K562 (cell line): Measurements from ENCODE around the gene MAK. TPM values are rescaled to one million over a fixed set of nuclear protein-coding genes. Genes with fewer than 3 reads are reported as not detected.

ENCODE experiments used
- BRF1 ChIP-seq: IDR thresholded peaks from 3 replicates; pipeline ENCODE4 v1.6.1; 2011; ENCODE audit warnings: borderline replicate concordance, mild to moderate bottlenecking; ENCODE audit not compliant: insufficient read length; ENCODE audit errors: extremely low read depth
- CBFA2T2 ChIP-seq: fragments of 450-650 bp; conservative IDR thresholded peaks from 2 replicates; pipeline ENCODE4 v1.6.1; 2017; ENCODE audit warnings: mild to moderate bottlenecking
- HEY1 ChIP-seq: fragments of 250-450 bp; sonication (Bioruptor Pico); IDR thresholded peaks from 2 replicates; pipeline ENCODE4 v1.5.0; 2020; ENCODE audit warnings: mild to moderate bottlenecking, moderate library complexity, borderline replicate concordance
- NELFE ChIP-seq: IDR thresholded peaks from 2 replicates; pipeline ENCODE4 v1.6.1; 2011; ENCODE audit warnings: mild to moderate bottlenecking; ENCODE audit not compliant: insufficient read depth, insufficient read length
- NFIC ChIP-seq: fragments of 450-650 bp; IDR thresholded peaks from 2 replicates; pipeline ENCODE4 v1.6.1; 2017; ENCODE audit warnings: mild to moderate bottlenecking, inconsistent platforms
- PHF20 ChIP-seq: fragments of 450-650 bp; IDR thresholded peaks from 2 replicates; pipeline ENCODE4 v1.6.1; 2018; ENCODE audit not compliant: partially characterized antibody
- RFX1 ChIP-seq: fragments of 450-650 bp; IDR thresholded peaks from 2 replicates; pipeline ENCODE4 v1.6.1; 2016; ENCODE audit warnings: mild to moderate bottlenecking, moderate library complexity
- SMARCE1 ChIP-seq: fragments of 450-650 bp; IDR thresholded peaks from 2 replicates; pipeline ENCODE4 v1.7.1; 2016; ENCODE audit warnings: mild to moderate bottlenecking
- STAT5B ChIP-seq: fragments of 250-450 bp; sonication (Bioruptor Pico); IDR thresholded peaks from 2 replicates; pipeline ENCODE4 v1.8.0; 2021; ENCODE audit warnings: mild to moderate bottlenecking, inconsistent platforms
- ZNF318 ChIP-seq, 2 experiments: fragments of 450-650 bp; IDR thresholded peaks; 2 replicates each; pipeline ENCODE4 v1.6.1; 2016; ENCODE audit warnings: mild to moderate bottlenecking in 2 of 2, borderline replicate concordance in 1 of 2, low read depth in 1 of 2, moderate library complexity in 1 of 2
- ZNF398 ChIP-seq: fragments of 250-450 bp; sonication (Bioruptor Pico); IDR thresholded peaks from 2 replicates; pipeline ENCODE4 v1.8.0; 2021; ENCODE audit warnings: moderate library complexity, mild to moderate bottlenecking, inconsistent platforms
- ZNF431 ChIP-seq: sonication (generic); formaldehyde crosslinking; IDR thresholded peaks from 2 replicates; pipeline ENCODE4 v1.8.0; 2022; ENCODE audit warnings: mild to moderate bottlenecking, missing genetic modification reagents
- ZNF561 ChIP-seq: fragments of 450-650 bp; formaldehyde crosslinking; conservative IDR thresholded peaks from 2 replicates; pipeline ENCODE4 v1.4.0; 2020; ENCODE audit warnings: mild to moderate bottlenecking, moderate library complexity
- polyA plus RNA-seq, 8 experiments: library from polyadenylated mRNA; depleted of rRNA in 4 of 8; stranded (reverse) in 5 of 8; unstranded in 3 of 8; fragments of >200 nt; fragmentation: Nextera tagmentation in 2 of 8; fragmentation: Illumina TruSeq in 1 of 8; extraction: Ambion mirVana in 2 of 8; extraction: Trizol in 1 of 8; gene quantifications; 2 replicates each; pipeline versions ENCODE4 v1.2.1 to v1.2.3, GENCODE V29; 2011 to 2014; ENCODE audit warnings: inconsistent platforms in 1 of 8, missing spikeins in 1 of 8
- total RNA-seq, 7 experiments: library from RNA; depleted of rRNA in 6 of 7; stranded (reverse); fragments of >200 nt in 6 of 7; fragmentation: Illumina TruSeq in 2 of 7; extraction: Trizol in 2 of 7; gene quantifications; 2 replicates each; pipeline versions ENCODE4 v1.2.1 to v1.2.3, GENCODE V29; 2011 to 2021; ENCODE audit warnings: low replicate concordance in 1 of 7

MAK gene
- total and polyA plus RNA-seq, 9 of the 15 experiments (the other 6 are each of a cell fraction or from before 2014, with no cell fraction given) = 0.25 to 1.1 (median 0.53) TPM

GRCh38 chr6:10843554-10843953 is 5.2 kb upstream of the MAK start (continued):
- TF ChIP-seq ZNF318 (IDR thresholded peaks at IDR 0.05; ENCODE audit: borderline replicate concordance in 1 of 2, low read depth in 1 of 2) = no peak
- TF ChIP-seq NELFE = no peak
- no peak for TF ChIP-seq BRF1
- no peak for TF ChIP-seq STAT5B (CRISPR knock-in tag)
- TF ChIP-seq ZNF431 = no peak
- TF ChIP-seq ZNF398 (CRISPR knock-in tag) = no peak
- no peak for TF ChIP-seq ZNF561
- no peak for TF ChIP-seq SMARCE1
- TF ChIP-seq NFIC = no peak
- TF ChIP-seq HEY1 = no peak
- TF ChIP-seq PHF20 = no peak
- no peak for TF ChIP-seq CBFA2T2
- no peak for TF ChIP-seq RFX1
